AG10803 (cell line): ENCODE results near the gene GABRB3.

Experiments used
- DNase-seq: peaks from one replicate; pipeline ENCODE4 v3.0.0; 2010; ENCODE audit warnings: low read depth
- H3K4me3 ChIP-seq: 2 replicates; pipeline ENCODE4 v1.5.1; 2011; ENCODE audit warnings: mild to moderate bottlenecking, low read length, control low read depth
- CTCF ChIP-seq: conservative IDR thresholded peaks from 2 replicates; pipeline ENCODE4 v1.5.1; 2011; ENCODE audit warnings: mild to moderate bottlenecking, low read length, control low read depth, inconsistent platforms

The GABRB3 gene

GRCh38 chr15:26651909-26652308 is 121.0 kb downstream of the GABRB3 start:
- TF ChIP-seq CTCF, result no peak
- no peak for DNase-seq
- H3K4me3 ChIP-seq, result no peak overlapping the region

GRCh38 chr15:26648676-26649075 is 124.2 kb downstream of the GABRB3 start:
- no peak for TF ChIP-seq CTCF
- DNase-seq, result no peak
- no peak overlapping the region for H3K4me3 ChIP-seq

GRCh38 chr15:26644948-26645347 is 127.9 kb downstream of the GABRB3 start:
- no peak for TF ChIP-seq CTCF
- DNase-seq, result no peak
- H3K4me3 ChIP-seq, result no peak overlapping the region

- TF ChIP-seq CTCF, result no peak
- DNase-seq, result no peak
- H3K4me3 ChIP-seq, result no peak overlapping the region
Measured at GRCh38 chr15:26641144-26641543, 131.7 kb downstream of the GABRB3 start.

- TF ChIP-seq CTCF, result no peak
- no peak overlapping the region for H3K4me3 ChIP-seq
- no peak for DNase-seq
Measured at GRCh38 chr15:26640601-26641000, 132.3 kb downstream of the GABRB3 start.

- DNase-seq, result no peak
- no peak for TF ChIP-seq CTCF
- no peak overlapping the region for H3K4me3 ChIP-seq
Measured at GRCh38 chr15:26639966-26640365, 132.9 kb downstream of the GABRB3 start.

- no peak for TF ChIP-seq CTCF
- no peak overlapping the region for H3K4me3 ChIP-seq
- DNase-seq, result no peak
Measured at GRCh38 chr15:26635614-26636013, 137.3 kb downstream of the GABRB3 start.
